Adrenal gland (tissue), 12 donors: Measurements from ENCODE around the gene TNFRSF1B. TPM values are rescaled to one million over a fixed set of nuclear protein-coding genes. Genes with fewer than 3 reads are reported as not detected.

Experiments used
- DNase-seq, 7 donors: peaks; one replicate each; pipeline ENCODE4 v3.0.0-alpha.2; 2019 to 2020
- H3K27ac ChIP-seq, 5 donors: fragments of 200-600 bp; sonication (generic) in 4 of 5; 1 replicate in 3 of 5; 2 replicates in 2 of 5; pipeline versions ENCODE4 v1.5.1 to v1.8.0; 2016 to 2020; ENCODE audit warnings: mild to moderate bottlenecking in 1 of 5
- H3K27me3 ChIP-seq: fragments of 200-600 bp; 2 replicates; pipeline ENCODE4 v1.8.0; 2021
- H3K36me3 ChIP-seq, 2 donors: fragments of 200-600 bp; replicated peaks in 1 of 2; 1 replicate in 1 of 2; 2 replicates in 1 of 2; pipeline versions ENCODE4 v1.5.1 to v1.8.0; 2018 to 2022
- H3K4me1 ChIP-seq, 2 donors: fragments of 200-600 bp; replicated peaks in 1 of 2; 1 replicate in 1 of 2; 2 replicates in 1 of 2; pipeline versions ENCODE4 v1.5.1 to v1.8.0; 2018 to 2021
- H3K4me3 ChIP-seq, 4 donors: fragments of 200-600 bp; sonication (generic) in 3 of 4; one replicate each; pipeline ENCODE4 v1.5.1; 2016 to 2018
- H3K9me3 ChIP-seq, 3 donors: fragments of 200-600 bp; sonication (generic) in 1 of 3; replicated peaks in 1 of 3; 1 replicate in 2 of 3; 2 replicates in 1 of 3; pipeline versions ENCODE4 v1.5.1 to v1.8.0; 2016 to 2021
- CTCF ChIP-seq, 6 experiments: fragments of 450-650 bp in 4 of 6; fragments of 200-600 bp in 2 of 6; sonication (generic) in 1 of 6; IDR thresholded peaks; 1 replicate in 5 of 6; 2 replicates in 1 of 6; pipeline versions ENCODE4 v1.5.1 to v1.8.0; 2016 to 2021; ENCODE audit warnings: antibody characterized with exemption in 6 of 6, mild to moderate bottlenecking in 2 of 6, moderate library complexity in 1 of 6
- POLR2A ChIP-seq, 2 donors: fragments of 450-650 bp; IDR thresholded peaks; one replicate each; pipeline ENCODE4 v1.6.1; 2017; ENCODE audit warnings: antibody characterized with exemption in 2 of 2, mild to moderate bottlenecking in 2 of 2, moderate library complexity in 1 of 2
- WGBS, 4 donors: extraction: QIAGEN DNeasy Blood & Tissue Kit in 2 of 4; methylation state at CpG; one replicate each; pipeline versions ENCODE4 v1.1.5 to v1.1.7; 2013 to 2017; 5-methylcytosine and 5-hydroxymethylcytosine counted together
- intact Hi-C, 2 donors: fragments of 100-400 bp; cut with DNase I; formaldehyde crosslinking; loops; one replicate each; pipeline versions ENCODE4 v1.14.1 to v1.15.0; 2022 to 2023
- polyA plus RNA-seq, 3 donors: library from polyadenylated mRNA; stranded (reverse); fragments of 200-250 nt in 2 of 3; fragments of 350-450 nt in 1 of 3; fragmentation: Illumina TruSeq in 1 of 3; extraction: RNeasy Lipid Tissue Mini Kit (QIAGEN cat#74804) in 1 of 3; gene quantifications; one replicate each; pipeline ENCODE4 v1.2.3, GENCODE V29; 2013 to 2014
- total RNA-seq, 9 donors: library from RNA; depleted of rRNA in 4 of 9; stranded (reverse); fragments of >200 nt in 4 of 9; fragments of 120-200 nt in 1 of 9; fragmentation: NEBNext Ultra II Directional in 1 of 9; extraction: Animal tissue kit (Norgen Biotek cat#: 25700) in 1 of 9; gene quantifications; one replicate each; pipeline versions ENCODE4 v1.1.0 to v1.2.4, GENCODE V29; 2013 to 2023
- donor health status: healthy with polysubstance abuse.
- donor health status: Bipolar disorder and iron deficiency.
- donor health status: DM: yes; HTN: yes; CAD: no.
- donor health status: DM: no; HTN: no; CAD: no.
- donor health status: DM: no; HTN: no; CAD: no.
- donor health status: DM: yes; HTN: yes; CAD: no.

Gene TNFRSF1B
- total and polyA plus RNA-seq, 12 donors: 4.0 to 58.3 (median 32.5) TPM

GRCh38 chr1:12179676-12180075 is 12.9 kb downstream of the TNFRSF1B start:
- H3K9me3 ChIP-seq: no peaks in the 10 kb centered on the region
- H3K4me1 ChIP-seq: peaks cover 2 to 73% of the 10 kb centered on the region in 2 donors
- TF ChIP-seq CTCF (IDR thresholded peaks at IDR 0.05) (no peak), POLR2A (IDR thresholded peaks at IDR 0.05) (no peak)
- no peak for DNase-seq
- H3K4me3 ChIP-seq: no peak overlapping the region
- H3K27me3 ChIP-seq: no peaks in the 10 kb centered on the region
- H3K36me3 ChIP-seq: no peaks in the 10 kb centered on the region
- peak overlapping the region; percentile 60 to 88 (median 64) for H3K27ac ChIP-seq
- 84 to 91% (median 87%) methylated on average over 7 to 8 of the region's 8 CpGs for WGBS, 4 donors
- intact Hi-C loops: no loop called here

- no peaks in the 10 kb centered on the region for H3K27me3 ChIP-seq
- intact Hi-C loops: no loop called here
- H3K4me1 ChIP-seq: peaks cover 8 to 73% of the 10 kb centered on the region in 2 donors
- no peaks in the 10 kb centered on the region for H3K36me3 ChIP-seq
- H3K9me3 ChIP-seq: no peaks in the 10 kb centered on the region
- 56 to 68% (median 60%) methylated on average over 7 to 10 of the region's 10 CpGs for WGBS, 4 donors
- H3K27ac ChIP-seq: peak overlapping the region in 4 of 5 donors; percentile 60 to 88 (median 74)
- no peak overlapping the region for H3K4me3 ChIP-seq
- TF ChIP-seq POLR2A (IDR thresholded peaks at IDR 0.05): no peak
- peak; percentile 54 to 87 (median 72) for DNase-seq
Measured at GRCh38 chr1:12180315-12180714, 13.5 kb downstream of the TNFRSF1B start.

GRCh38 chr1:12180903-12181302 is 14.1 kb downstream of the TNFRSF1B start:
- no peaks in the 10 kb centered on the region for H3K36me3 ChIP-seq
- H3K27me3 ChIP-seq: no peaks in the 10 kb centered on the region
- H3K4me1 ChIP-seq: peaks cover 14 to 73% of the 10 kb centered on the region in 2 donors
- no peaks in the 10 kb centered on the region for H3K9me3 ChIP-seq
- intact Hi-C loops: no loop called here
- peak overlapping the region in 4 of 5 donors; percentile 54 to 88 (median 72) for H3K27ac ChIP-seq
- no peak overlapping the region for H3K4me3 ChIP-seq
- TF ChIP-seq POLR2A (IDR thresholded peaks at IDR 0.05): no peak
- no peak for TF ChIP-seq CTCF (IDR thresholded peaks at IDR 0.05)
- 66 to 87% (median 72%) methylated on average over 4 to 7 of the region's 7 CpGs for WGBS, 4 donors
- DNase-seq: no peak

- WGBS, 4 donors: 89 to 93% (median 91%) methylated on average over 5 to 7 of the region's 7 CpGs
Measured at GRCh38 chr1:12181568-12181967, 14.8 kb downstream of the TNFRSF1B start.

More at GRCh38 chr1:12181568-12181967, 14.8 kb downstream of the TNFRSF1B start:
- peak overlapping the region in 2 of 5 donors; percentile 85 to 88 for H3K27ac ChIP-seq
- H3K4me1 ChIP-seq: peaks cover 19 to 74% of the 10 kb centered on the region in 2 donors
- H3K27me3 ChIP-seq: no peaks in the 10 kb centered on the region
- no peak overlapping the region for H3K4me3 ChIP-seq
- no peak for DNase-seq
- H3K36me3 ChIP-seq: no peaks in the 10 kb centered on the region
- TF ChIP-seq POLR2A (IDR thresholded peaks at IDR 0.05): no peak
- no peak for TF ChIP-seq CTCF (IDR thresholded peaks at IDR 0.05)
- intact Hi-C loops: no loop called here
- H3K9me3 ChIP-seq: no peaks in the 10 kb centered on the region
